NCI-H748 (cell line): Measurements from ENCODE around the gene AKR7A3.
"Not testable (repeated sequence)": the region's sequence is repeated elsewhere in the genome, so short reads cannot be mapped to it uniquely, and the experiment has no call there.

Experiments used
- DNase-seq: peaks from one replicate; lab custom pipeline; 2025; ENCODE audit not compliant: unreplicated experiment; lab: John Stamatoyannopoulos, UW

Gene AKR7A3

GRCh38 chr1:19288324-19289241 is at the start of gene AKR7A3:
Gene AKR7A3 (minus strand): TSS chr1:19288770. CDS start chr1:19288709, 61 bp downstream.
- DNase-seq: not testable (repeated sequence)

- no peak for DNase-seq
These were observed 49.8 kb upstream of the AKR7A3 start for GRCh38 chr1:19338323-19338762.

GRCh38 chr1:19337289-19337688 is 48.7 kb upstream of the AKR7A3 start:
- no peak for DNase-seq

- DNase-seq: no peak
These were observed 48.0 kb upstream of the AKR7A3 start for GRCh38 chr1:19336543-19336942.

GRCh38 chr1:19333587-19334354 is 45.2 kb upstream of the AKR7A3 start:
- DNase-seq: no peak

- DNase-seq: no peak
These were observed 44.3 kb upstream of the AKR7A3 start for GRCh38 chr1:19332832-19333231.

- DNase-seq: no peak
These were observed 42.8 kb upstream of the AKR7A3 start for GRCh38 chr1:19331262-19331878.

GRCh38 chr1:19330449-19331135 is 42.0 kb upstream of the AKR7A3 start:
- DNase-seq: no peak

GRCh38 chr1:19329611-19330010 is 41.0 kb upstream of the AKR7A3 start:
- no peak for DNase-seq

- DNase-seq: no peak
These were observed 40.6 kb upstream of the AKR7A3 start for GRCh38 chr1:19329188-19329587.

- DNase-seq: no peak
These were observed 39.9 kb upstream of the AKR7A3 start for GRCh38 chr1:19328486-19328885.

- DNase-seq: no peak
These were observed 39.2 kb upstream of the AKR7A3 start for GRCh38 chr1:19327736-19328135.

GRCh38 chr1:19327301-19327700 is 38.7 kb upstream of the AKR7A3 start:
- no peak for DNase-seq

- no peak for DNase-seq
These were observed 38.1 kb upstream of the AKR7A3 start for GRCh38 chr1:19326748-19327065.

GRCh38 chr1:19325958-19326747 is 37.6 kb upstream of the AKR7A3 start:
- DNase-seq: no peak

- no peak for DNase-seq
These were observed 36.9 kb upstream of the AKR7A3 start for GRCh38 chr1:19325368-19325957.

- DNase-seq: no peak
These were observed 36.1 kb upstream of the AKR7A3 start for GRCh38 chr1:19324665-19324990.

- DNase-seq: no peak
These were observed 35.6 kb upstream of the AKR7A3 start for GRCh38 chr1:19323987-19324664.

- no peak for DNase-seq
These were observed 33.9 kb upstream of the AKR7A3 start for GRCh38 chr1:19322481-19322880.

- no peak for DNase-seq
These were observed 32.5 kb upstream of the AKR7A3 start for GRCh38 chr1:19321071-19321470.
